Endothelial cell of umbilical vein (primary cell): ENCODE data around the gene ZBTB33. TPM values are rescaled to one million over a fixed set of nuclear protein-coding genes. Genes with fewer than 3 reads are reported as not detected.

Experiments
- BruUV-seq: library from RNA; stranded (reverse); fragments of 400-500 nt; replicated peaks from 2 replicates; lab custom pipeline; 2021; lab: Mats Ljungman, UMichigan
- CTCF ChIA-PET: fragments of 300-600, 350-600 bp; sonication (Branson Sonifier 250); formaldehyde crosslinking; loops from one replicate; lab custom pipeline; 2021; ENCODE audit warnings: antibody characterized with exemption, inconsistent platforms; lab: Charles Lee
- POLR2A ChIA-PET: fragments of 300-600, 350-600 bp; sonication (Branson Sonifier 250); formaldehyde crosslinking; loops from one replicate; lab custom pipeline; 2021; ENCODE audit warnings: antibody characterized with exemption, inconsistent platforms; lab: Charles Lee
- DNase-seq: peaks from one replicate; pipeline ENCODE4 v3.0.0-alpha.2; 2011; ENCODE audit warnings: low read depth, low spot score
- FAIRE-seq: peaks from 2 replicates; lab custom pipeline; 2011; peaks lifted over from hg19 to GRCh38; lab: Jason Lieb, UNC
- H2AFZ ChIP-seq: 2 replicates; pipeline ENCODE4 v1.6.0; 2012; ENCODE audit warnings: low read depth, low read length, control low read depth, inconsistent platforms
- H3K27ac ChIP-seq: 2 replicates; pipeline ENCODE4 v1.5.1; 2011; ENCODE audit warnings: low read depth, mild to moderate bottlenecking, control low read depth, low read length, moderate library complexity; ENCODE audit not compliant: insufficient read depth
- H3K27me3 ChIP-seq, 2 experiments: 2 replicates each; pipeline versions ENCODE4 v1.6.0 to v1.6.1; 2011; ENCODE audit warnings: low read length in 2 of 2, mixed read lengths in 1 of 2; ENCODE audit not compliant: control insufficient read depth in 2 of 2, insufficient read depth in 2 of 2
- H3K36me3 ChIP-seq, 2 experiments: 2 replicates in 1 of 2; 3 replicates in 1 of 2; pipeline ENCODE4 v1.5.1; 2011; ENCODE audit warnings: low read length in 2 of 2, mild to moderate bottlenecking in 1 of 2, moderate library complexity in 1 of 2; ENCODE audit not compliant: control insufficient read depth in 2 of 2, insufficient read depth in 2 of 2; ENCODE audit errors: extremely low read depth in 1 of 2
- H3K4me1 ChIP-seq: 3 replicates; pipeline ENCODE4 v1.5.1; 2011; ENCODE audit warnings: mild to moderate bottlenecking, low read length; ENCODE audit not compliant: control insufficient read depth, insufficient read depth; ENCODE audit errors: extremely low read depth
- H3K4me2 ChIP-seq: 2 replicates; pipeline ENCODE4 v1.6.1; 2011; ENCODE audit warnings: low read length, control low read depth, mixed read lengths; ENCODE audit not compliant: insufficient read depth
- H3K4me3 ChIP-seq, 3 experiments: fragments of 200-600 bp in 1 of 3; sonication (generic), shearing (Covaris generic) in 1 of 3; replicated peaks in 1 of 3; 2 replicates each; pipeline ENCODE4 v1.5.1; 2011 to 2016; ENCODE audit warnings: control low read depth in 3 of 3, low read length in 3 of 3, mild to moderate bottlenecking in 2 of 3, inconsistent platforms in 1 of 3, low read depth in 1 of 3, moderate library complexity in 1 of 3; ENCODE audit not compliant: insufficient read depth in 1 of 3
- H3K79me2 ChIP-seq: 2 replicates; pipeline ENCODE4 v1.6.0; 2012; ENCODE audit warnings: low read length, inconsistent platforms; ENCODE audit not compliant: control insufficient read depth, insufficient read depth
- H3K9ac ChIP-seq: replicated peaks from 2 replicates; pipeline ENCODE3; 2011; ENCODE audit warnings: low read length, control low read depth; ENCODE audit not compliant: insufficient read depth; ENCODE audit errors: extremely low read depth
- H3K9me1 ChIP-seq: replicated peaks from 3 replicates; pipeline ENCODE4 v1.6.0; 2011; ENCODE audit warnings: mild to moderate bottlenecking, low read length; ENCODE audit not compliant: control insufficient read depth, insufficient read depth; ENCODE audit errors: extremely low read depth
- H3K9me3 ChIP-seq: replicated peaks from 2 replicates; pipeline ENCODE4 v1.5.1; 2012; ENCODE audit warnings: low read length, inconsistent platforms; ENCODE audit not compliant: control insufficient read depth, insufficient read depth
- H4K20me1 ChIP-seq: replicated peaks from 2 replicates; pipeline ENCODE3; 2011; ENCODE audit warnings: mild to moderate bottlenecking, low read length; ENCODE audit not compliant: control insufficient read depth, insufficient read depth; ENCODE audit errors: extremely low read depth
- CTCF ChIP-seq, 2 donors: IDR thresholded peaks; 1 replicate in 1 of 2; 2 replicates in 1 of 2; pipeline ENCODE4 v1.5.1; 2011; ENCODE audit warnings: low read length in 2 of 2, mild to moderate bottlenecking in 2 of 2, moderate library complexity in 2 of 2, control low read depth in 1 of 2, inconsistent platforms in 1 of 2, low read depth in 1 of 2; ENCODE audit not compliant: insufficient read depth in 1 of 2; ENCODE audit errors: extremely low read depth in 1 of 2
- EZH2 ChIP-seq: IDR thresholded peaks from 2 replicates; pipeline ENCODE4 v1.6.1; 2012; ENCODE audit warnings: borderline replicate concordance, low read depth, mild to moderate bottlenecking, moderate library complexity, low read length, inconsistent platforms; ENCODE audit not compliant: severe bottlenecking
- FOS ChIP-seq: IDR thresholded peaks from 2 replicates; pipeline ENCODE4 v1.6.1; 2011; ENCODE audit warnings: mild to moderate bottlenecking, low read length, moderate library complexity, borderline replicate concordance; ENCODE audit not compliant: insufficient read depth
- GATA2 ChIP-seq: IDR thresholded peaks from 2 replicates; pipeline ENCODE4 v1.7.0; 2011; ENCODE audit warnings: low read depth, mild to moderate bottlenecking, moderate library complexity, mixed read lengths, low read length; ENCODE audit not compliant: insufficient read length, insufficient read depth
- JUN ChIP-seq: IDR thresholded peaks from 2 replicates; pipeline ENCODE4 v1.6.1; 2011; ENCODE audit warnings: borderline replicate concordance, low read depth; ENCODE audit not compliant: insufficient read length, insufficient read depth
- MAX ChIP-seq: IDR thresholded peaks from 2 replicates; pipeline ENCODE4 v1.6.1; 2011; ENCODE audit not compliant: insufficient read depth, insufficient read length
- MYC ChIP-seq: IDR thresholded peaks from one replicate; pipeline ENCODE4 v1.6.1; 2011; ENCODE audit warnings: mild to moderate bottlenecking, low read depth, low read length
- POLR2A ChIP-seq: IDR thresholded peaks from 2 replicates; pipeline ENCODE4 v1.6.1; 2012; ENCODE audit warnings: low read depth, mild to moderate bottlenecking, control low read depth, low read length
- POLR2AphosphoS5 ChIP-seq: IDR thresholded peaks from 2 replicates; pipeline ENCODE4 v1.6.1; 2012; ENCODE audit warnings: low read depth, mild to moderate bottlenecking, control low read depth, low read length, moderate library complexity; ENCODE audit not compliant: insufficient read depth
- dilution Hi-C: fragments of 300-500 bp; cut with MboI; formaldehyde crosslinking; loops from one replicate; pipeline ENCODE4 v1.15.0; 2019; ENCODE audit warnings: low sequenced_read_pairs; ENCODE audit not compliant: extremely low pct_ligation_motif_present
- intact Hi-C: fragments of 100-400 bp; cut with micrococcal nuclease; formaldehyde crosslinking; loops from one replicate; pipeline ENCODE4 v1.10.0; 2022
- polyA plus RNA-seq, 4 experiments: library from polyadenylated mRNA; depleted of rRNA in 3 of 4; stranded (reverse) in 3 of 4; unstranded in 1 of 4; fragments of >200 nt; gene quantifications; 2 replicates each; pipeline versions ENCODE4 v1.2.1 to v1.2.3, GENCODE V29; 2011 to 2012; ENCODE audit warnings: missing spikeins in 1 of 4
- total RNA-seq: library from RNA; stranded (reverse); gene quantifications from 2 replicates; pipeline ENCODE4 v1.2.3, GENCODE V29; 2021

Gene ZBTB33
- total and polyA plus RNA-seq, 2 donors (not counting 3 experiments of a cell fraction or from before 2014, with no cell fraction given), result 3.7 to 16.3 TPM

GRCh38 chrX:120293015-120293414, 42.4 kb downstream of the ZBTB33 start:
- H3K9ac ChIP-seq, result no peak overlapping the region
- no peak overlapping the region for H3K27ac ChIP-seq
- ChIA-PET CTCF (no interaction called here), POLR2A (no interaction called here)
- no peaks in the 10 kb centered on the region for H3K9me1 ChIP-seq
- H3K4me3 ChIP-seq, result no peak overlapping the region
- no peak for FAIRE-seq
- H3K36me3 ChIP-seq, result no peaks in the 10 kb centered on the region
- no peaks in the 10 kb centered on the region for H3K4me1 ChIP-seq
- H3K4me2 ChIP-seq, result no peak overlapping the region
- dilution Hi-C loops (no loop called here), intact Hi-C loops (no loop called here)
- no peak overlapping the region for H2AFZ ChIP-seq
- no peaks in the 10 kb centered on the region for H3K79me2 ChIP-seq
- no peaks in the 10 kb centered on the region for H4K20me1 ChIP-seq
- TF ChIP-seq POLR2AphosphoS5 (no peak), FOS (no peak), JUN (no peak), MAX (no peak), POLR2A (no peak), MYC (no peak), EZH2 (no peak), CTCF (IDR thresholded peaks at IDR 0.05; ENCODE audit: extremely low read depth in 1 of 2, insufficient read depth in 1 of 2, low read depth in 1 of 2, low read length in 2 of 2) (no peak), GATA2 (no peak)
- H3K9me3 ChIP-seq, result no peaks in the 10 kb centered on the region
- no TSS peak for BruUV-seq
- no peak for DNase-seq
- no peaks in the 10 kb centered on the region for H3K27me3 ChIP-seq
